D721Med (cell line): ENCODE measurements around the gene NF1.

Experiments
- DNase-seq: peaks from one replicate; pipeline ENCODE4 v3.0.0; 2011; ENCODE audit warnings: low spot score; ENCODE audit not compliant: insufficient read length
- FAIRE-seq: peaks from 2 replicates; lab custom pipeline; 2011; peaks lifted over from hg19 to GRCh38; lab: Jason Lieb, UNC
- CTCF ChIP-seq: IDR thresholded peaks from 2 replicates; pipeline ENCODE4 v1.5.1; 2012; ENCODE audit warnings: mild to moderate bottlenecking, control low read depth; ENCODE audit not compliant: insufficient read depth; ENCODE audit errors: missing control alignments

The NF1 gene

GRCh38 chr17:31394544-31394943 lies 299.8 kb downstream of the NF1 start:
- DNase-seq (no peak), FAIRE-seq (no peak)
- TF ChIP-seq CTCF = no peak

- DNase-seq (no peak), FAIRE-seq (no peak)
- no peak for TF ChIP-seq CTCF
Measured at GRCh38 chr17:31397256-31397939, 302.6 kb downstream of the NF1 start.

GRCh38 chr17:31398381-31399311 lies 303.9 kb downstream of the NF1 start:
- FAIRE-seq = no peak
- no peak for DNase-seq
- no peak for TF ChIP-seq CTCF

DNA sequence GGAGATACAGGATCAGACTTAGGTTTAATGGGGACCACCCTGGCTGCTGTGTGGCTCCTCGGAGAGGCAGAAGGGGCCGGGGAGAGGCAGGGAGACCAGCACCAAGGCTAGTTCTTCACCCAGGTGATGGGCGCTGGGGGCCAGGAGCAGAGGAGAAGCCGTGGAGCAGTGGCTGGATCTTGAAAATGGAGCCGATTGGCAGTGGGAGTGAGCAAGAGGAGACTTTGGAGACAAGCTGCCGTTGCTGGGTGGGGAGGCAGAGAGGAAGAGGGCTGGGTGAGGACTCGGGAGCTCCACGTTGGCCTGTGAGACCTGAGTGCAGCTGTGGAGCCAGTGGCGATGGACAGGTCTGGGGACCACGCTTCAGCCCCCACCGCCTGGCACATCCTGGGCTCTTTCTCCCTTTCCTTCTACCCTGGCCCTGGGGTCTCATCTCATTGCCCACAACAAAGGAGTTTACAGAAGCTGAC lies 305.7 kb downstream of the NF1 start:
- TF ChIP-seq CTCF = no peak
- DNase-seq (no peak), FAIRE-seq (no peak)

GRCh38 chr17:31401456-31402254 lies 306.9 kb downstream of the NF1 start:
- no peak for TF ChIP-seq CTCF
- no peak for FAIRE-seq
- no peak for DNase-seq

- DNase-seq (no peak), FAIRE-seq (no peak)
- TF ChIP-seq CTCF = no peak
Measured at GRCh38 chr17:31404028-31404949, 309.5 kb downstream of the NF1 start.
